ENCODE measurements around the gene TTC13. TPM values are rescaled to one million over a fixed set of nuclear protein-coding genes. Genes with fewer than 3 reads are reported as not detected.

Gene TTC13
- total RNA-seq, 1 experiment from 2014 or later: 12.3 TPM

DNA sequence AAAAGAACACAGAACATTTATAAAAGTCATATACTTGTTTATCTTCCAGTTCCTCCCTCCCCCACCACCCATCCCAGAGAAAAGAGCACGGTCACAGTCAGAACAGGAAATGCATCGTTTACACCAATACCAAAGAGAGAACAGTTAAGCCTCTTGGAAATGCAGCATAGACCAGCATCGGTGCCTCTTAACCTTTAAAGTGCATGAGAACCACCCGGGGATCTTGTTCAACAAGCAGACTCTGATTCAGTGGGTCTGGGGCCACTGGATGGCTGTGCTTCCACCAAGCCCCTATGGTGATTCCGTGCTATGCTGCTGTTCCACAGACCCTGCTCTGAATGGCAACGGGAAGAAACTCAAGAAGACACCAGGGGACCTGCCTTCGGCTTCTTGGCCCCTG is 42.2 kb upstream of the TTC13 start:
- TF ChIP-seq CEBPB (IDR thresholded peaks at IDR 0.05; ENCODE audit: low read depth) (no peak), YY1 (IDR thresholded peaks at IDR 0.05; ENCODE audit: extremely low read depth, insufficient replicate concordance, low read depth, low read length) (no peak), EZH2 (IDR thresholded peaks at IDR 0.05) (no peak), ELF1 (IDR thresholded peaks at IDR 0.05; ENCODE audit: borderline replicate concordance, low read depth) (no peak)
- TF ChIP-seq, protein P1, sequence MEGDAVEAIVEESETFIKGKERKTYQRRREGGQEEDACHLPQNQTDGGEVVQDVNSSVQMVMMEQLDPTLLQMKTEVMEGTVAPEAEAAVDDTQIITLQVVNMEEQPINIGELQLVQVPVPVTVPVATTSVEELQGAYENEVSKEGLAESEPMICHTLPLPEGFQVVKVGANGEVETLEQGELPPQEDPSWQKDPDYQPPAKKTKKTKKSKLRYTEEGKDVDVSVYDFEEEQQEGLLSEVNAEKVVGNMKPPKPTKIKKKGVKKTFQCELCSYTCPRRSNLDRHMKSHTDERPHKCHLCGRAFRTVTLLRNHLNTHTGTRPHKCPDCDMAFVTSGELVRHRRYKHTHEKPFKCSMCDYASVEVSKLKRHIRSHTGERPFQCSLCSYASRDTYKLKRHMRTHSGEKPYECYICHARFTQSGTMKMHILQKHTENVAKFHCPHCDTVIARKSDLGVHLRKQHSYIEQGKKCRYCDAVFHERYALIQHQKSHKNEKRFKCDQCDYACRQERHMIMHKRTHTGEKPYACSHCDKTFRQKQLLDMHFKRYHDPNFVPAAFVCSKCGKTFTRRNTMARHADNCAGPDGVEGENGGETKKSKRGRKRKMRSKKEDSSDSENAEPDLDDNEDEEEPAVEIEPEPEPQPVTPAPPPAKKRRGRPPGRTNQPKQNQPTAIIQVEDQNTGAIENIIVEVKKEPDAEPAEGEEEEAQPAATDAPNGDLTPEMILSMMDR (IDR thresholded peaks at IDR 0.05 in 2 of 3, conservative IDR thresholded peaks at IDR 0.05 in 1 of 3; ENCODE audit: borderline replicate concordance in 1 of 3, insufficient read depth in 1 of 3, low read depth in 2 of 3, low read length in 2 of 3): no peak
- H3K36me3 ChIP-seq (ENCODE audit: control insufficient read depth in 1 of 2, insufficient read depth in 2 of 2, low read length in 2 of 2): no peaks in the 10 kb centered on the region
- intact Hi-C loops (cut with micrococcal nuclease): no loop called here
- 0 out of 2 replicates have a peak, but pooled peaks cover 4% of the 10 kb centered on the region for H3K79me2 ChIP-seq (ENCODE audit: insufficient read depth, low read length)
- ATAC-seq (no peak), DNase-seq (ENCODE audit: low read depth, low spot score) (no peak)
- no peak overlapping the region for H3K4me2 ChIP-seq (ENCODE audit: low read length)
- H2AFZ ChIP-seq (ENCODE audit: low read depth, low read length, poor library complexity, severe bottlenecking): no peak overlapping the region
- no peaks in the 10 kb centered on the region for H3K9me3 ChIP-seq (ENCODE audit: control insufficient read depth in 1 of 2, insufficient read depth in 1 of 2, low read depth in 1 of 2, low read length in 2 of 2)
- H3K27ac ChIP-seq (ENCODE audit: low read depth, low read length): no peak overlapping the region
- CTCF ChIA-PET: no interaction called here
- no peaks in the 10 kb centered on the region for H4K20me1 ChIP-seq (ENCODE audit: insufficient read depth)
- POLR2A ChIA-PET: no interaction called here
- RAD21 ChIA-PET (ENCODE audit: low non-redundant PET in 1 of 2, low total read pairs in 2 of 2, uncharacterized antibody in 2 of 2, unreplicated experiment in 2 of 2): no interaction called here
- no TSS peak for BruUV-seq (replicated peaks)
- no peaks in the 10 kb centered on the region for H3K4me1 ChIP-seq (ENCODE audit: control insufficient read depth in 1 of 2, insufficient read depth in 2 of 2, low read length in 2 of 2)
- no peaks in the 10 kb centered on the region for H3K27me3 ChIP-seq (ENCODE audit: insufficient read depth, low read length)
- no peak overlapping the region for H3K4me3 ChIP-seq (replicated peaks in 1 of 2; ENCODE audit: low read depth in 1 of 2, low read length in 2 of 2)
- H3K9ac ChIP-seq (ENCODE audit: low read length): no peak overlapping the region
- H3K9me2 ChIP-seq (ENCODE audit: insufficient read depth): no peaks in the 10 kb centered on the region

GRCh38 chr1:231020139-231020601 is 41.5 kb upstream of the TTC13 start:
- H3K4me2 ChIP-seq (ENCODE audit: low read length): no peak overlapping the region
- no peak overlapping the region for H3K4me3 ChIP-seq (replicated peaks in 1 of 2; ENCODE audit: low read depth in 1 of 2, low read length in 2 of 2)
- H3K9me3 ChIP-seq (ENCODE audit: control insufficient read depth in 1 of 2, insufficient read depth in 1 of 2, low read depth in 1 of 2, low read length in 2 of 2): no peaks in the 10 kb centered on the region
- no peak overlapping the region for H3K9ac ChIP-seq (ENCODE audit: low read length)
- CTCF ChIA-PET: no interaction called here
- intact Hi-C loops (cut with micrococcal nuclease): no loop called here
- H4K20me1 ChIP-seq (ENCODE audit: insufficient read depth): no peaks in the 10 kb centered on the region
- no peak overlapping the region for H2AFZ ChIP-seq (ENCODE audit: low read depth, low read length, poor library complexity, severe bottlenecking)
- no peak overlapping the region for H3K27ac ChIP-seq (ENCODE audit: low read depth, low read length)
- no peaks in the 10 kb centered on the region for H3K9me2 ChIP-seq (ENCODE audit: insufficient read depth)
- BruUV-seq (replicated peaks): no TSS peak
- no peaks in the 10 kb centered on the region for H3K36me3 ChIP-seq (ENCODE audit: control insufficient read depth in 1 of 2, insufficient read depth in 2 of 2, low read length in 2 of 2)
- DNase-seq (ENCODE audit: low read depth, low spot score) (no peak), ATAC-seq (no peak)
- 0 out of 2 replicates have a peak, but pooled peaks cover under 1% of the 10 kb centered on the region for H3K79me2 ChIP-seq (ENCODE audit: insufficient read depth, low read length)
- no peaks in the 10 kb centered on the region for H3K27me3 ChIP-seq (ENCODE audit: insufficient read depth, low read length)
- H3K4me1 ChIP-seq (ENCODE audit: control insufficient read depth in 1 of 2, insufficient read depth in 2 of 2, low read length in 2 of 2): no peaks in the 10 kb centered on the region
- TF ChIP-seq SIN3A (IDR thresholded peaks at IDR 0.05; ENCODE audit: low read depth): no peak
- TF ChIP-seq, protein P1 (IDR thresholded peaks at IDR 0.05 in 2 of 3, conservative IDR thresholded peaks at IDR 0.05 in 1 of 3; ENCODE audit: borderline replicate concordance in 1 of 3, insufficient read depth in 1 of 3, low read depth in 2 of 3, low read length in 2 of 3): 0 out of 6 replicates have a peak, but pooled peaks of 2 of the 3 experiments have one; percentile 9 to 12
- POLR2A ChIA-PET: no interaction called here
- RAD21 ChIA-PET (ENCODE audit: low non-redundant PET in 1 of 2, low total read pairs in 2 of 2, uncharacterized antibody in 2 of 2, unreplicated experiment in 2 of 2): no interaction called here
